HCT116 (cell line): ENCODE results near the gene CAMK1D. TPM values are rescaled to one million over a fixed set of nuclear protein-coding genes. Genes with fewer than 3 reads are reported as not detected.

Experiments
- ATAC-seq: fragments of 200-7000 bp; cut with Tn5 transposase; 2 replicates; pipeline ENCODE4 v1.9.1; 2020; ENCODE audit warnings: mild to moderate bottlenecking, moderate library complexity
- BruUV-seq: library from RNA; stranded (reverse); fragments of 400-500 nt; replicated peaks from 2 replicates; lab custom pipeline; 2021; lab: Mats Ljungman, UMichigan
- CTCF ChIA-PET: fragments of 300-600 bp; sonication (Branson Sonifier 250); formaldehyde crosslinking; loops from one replicate; lab custom pipeline; 2021; ENCODE audit warnings: antibody characterized with exemption; lab: Charles Lee
- POLR2A ChIA-PET: fragments of 300-600, 350-600 bp; sonication (Branson Sonifier 250); formaldehyde crosslinking; loops from one replicate; lab custom pipeline; 2021; ENCODE audit warnings: antibody characterized with exemption; lab: Charles Lee
- RAD21 ChIA-PET, 2 experiments: fragments of 300-600 bp; sonication (Branson Sonifier 250); formaldehyde crosslinking; loops; one replicate each; lab custom pipeline; 2023; ENCODE audit warnings: low total read pairs in 2 of 2; ENCODE audit not compliant: uncharacterized antibody in 2 of 2, unreplicated experiment in 2 of 2, low non-redundant PET in 1 of 2; lab: Charles Lee
- DNase-seq: peaks from one replicate; pipeline ENCODE4 v3.0.0-alpha.2; 2010; ENCODE audit warnings: low read depth, low spot score
- H2AFZ ChIP-seq: fragments of 200-600 bp; shearing (Covaris generic), sonication (generic); 2 replicates; pipeline ENCODE4 v1.6.1; 2017; ENCODE audit warnings: low read depth, mixed run types, mixed read lengths, antibody characterized with exemption, low read length; ENCODE audit not compliant: poor library complexity, severe bottlenecking
- H3K27ac ChIP-seq: 2 replicates; pipeline ENCODE4 v1.5.1; 2012; ENCODE audit warnings: low read depth, low read length
- H3K27me3 ChIP-seq: fragments of 200-600 bp; sonication (generic); 2 replicates; pipeline ENCODE4 v1.6.1; 2016; ENCODE audit warnings: mixed run types, low read length, mixed read lengths; ENCODE audit not compliant: insufficient read depth
- H3K36me3 ChIP-seq, 2 experiments: fragments of 200-500 bp in 1 of 2; fragments of 200-600 bp in 1 of 2; sonication (Bioruptor generic) in 1 of 2; sonication (generic) in 1 of 2; 2 replicates each; pipeline versions ENCODE4 v1.5.1 to v1.6.1; 2014 to 2016; ENCODE audit warnings: low read length in 2 of 2, inconsistent platforms in 1 of 2, mixed read lengths in 1 of 2, mixed run types in 1 of 2; ENCODE audit not compliant: insufficient read depth in 2 of 2, control insufficient read depth in 1 of 2
- H3K4me1 ChIP-seq, 2 experiments: fragments of 200-600 bp in 1 of 2; sonication (generic) in 1 of 2; 2 replicates each; pipeline versions ENCODE4 v1.5.1 to v1.6.1; 2012 to 2017; ENCODE audit warnings: low read length in 2 of 2, inconsistent platforms in 1 of 2, mild to moderate bottlenecking in 1 of 2, mixed read lengths in 1 of 2, mixed run types in 1 of 2, moderate library complexity in 1 of 2; ENCODE audit not compliant: insufficient read depth in 2 of 2, control insufficient read depth in 1 of 2
- H3K4me2 ChIP-seq: fragments of 200-600 bp; sonication (generic); 2 replicates; pipeline ENCODE4 v1.6.1; 2017; ENCODE audit warnings: mixed run types, low read length, mixed read lengths
- H3K4me3 ChIP-seq, 2 experiments: fragments of 200-600 bp in 1 of 2; sonication (generic) in 1 of 2; replicated peaks in 1 of 2; 2 replicates each; pipeline ENCODE4 v1.5.1; 2011 to 2016; ENCODE audit warnings: low read length in 2 of 2, control low read depth in 1 of 2, low read depth in 1 of 2, mild to moderate bottlenecking in 1 of 2, mixed read lengths in 1 of 2, mixed run types in 1 of 2
- H3K79me2 ChIP-seq: fragments of 200-600 bp; sonication (generic); 2 replicates; pipeline ENCODE4 v1.6.1; 2017; ENCODE audit warnings: mild to moderate bottlenecking, mixed run types, low read length, moderate library complexity, mixed read lengths; ENCODE audit not compliant: insufficient read depth
- H3K9ac ChIP-seq: fragments of 200-600 bp; sonication (generic); 2 replicates; pipeline ENCODE4 v1.6.1; 2016; ENCODE audit warnings: low read length, mixed read lengths
- H3K9me2 ChIP-seq: fragments of 200-600 bp; sonication (generic), shearing (Covaris generic); 2 replicates; pipeline ENCODE4 v1.6.1; 2017; ENCODE audit warnings: mixed run types, mild to moderate bottlenecking, moderate library complexity; ENCODE audit not compliant: insufficient read depth
- H3K9me3 ChIP-seq, 2 experiments: fragments of 200-500 bp in 1 of 2; fragments of 200-600 bp in 1 of 2; sonication (Bioruptor generic) in 1 of 2; sonication (generic) in 1 of 2; 2 replicates each; pipeline ENCODE4 v1.6.1; 2014 to 2017; ENCODE audit warnings: low read length in 2 of 2, mixed read lengths in 2 of 2, inconsistent platforms in 1 of 2, low read depth in 1 of 2, mild to moderate bottlenecking in 1 of 2, mixed run types in 1 of 2, moderate library complexity in 1 of 2; ENCODE audit not compliant: control insufficient read depth in 1 of 2, insufficient read depth in 1 of 2
- H4K20me1 ChIP-seq: fragments of 200-600 bp; sonication (generic), shearing (Covaris generic); 2 replicates; pipeline ENCODE4 v1.6.1; 2017; ENCODE audit warnings: mixed run types, mild to moderate bottlenecking, moderate library complexity; ENCODE audit not compliant: insufficient read depth
- ATF3 ChIP-seq: IDR thresholded peaks from 2 replicates; pipeline ENCODE4 v1.6.1; 2012
- EGR1 ChIP-seq: IDR thresholded peaks from 2 replicates; pipeline ENCODE4 v1.6.1; 2012; ENCODE audit warnings: low read depth
- EZH2phosphoT487 ChIP-seq: fragments of 200-600 bp; IDR thresholded peaks from 2 replicates; pipeline ENCODE4 v1.6.1; 2018; ENCODE audit warnings: antibody characterized with exemption, borderline replicate concordance
- FOSL1 ChIP-seq: IDR thresholded peaks from 2 replicates; pipeline ENCODE4 v1.6.1; 2012; ENCODE audit warnings: low read depth
- JUND ChIP-seq: IDR thresholded peaks from 2 replicates; pipeline ENCODE4 v1.6.1; 2012
- POLR2AphosphoS5 ChIP-seq: IDR thresholded peaks from 2 replicates; pipeline ENCODE4 v1.6.1; 2011; ENCODE audit warnings: mild to moderate bottlenecking, low read depth, low read length, moderate library complexity
- SRF ChIP-seq: IDR thresholded peaks from 2 replicates; pipeline ENCODE4 v1.6.1; 2012; ENCODE audit warnings: low read depth
- ZFX ChIP-seq: fragments of 450-650 bp; IDR thresholded peaks from 2 replicates; pipeline ENCODE4 v1.6.1; 2017
- ZNF274 ChIP-seq: fragments of 200-500 bp; sonication (Bioruptor generic); IDR thresholded peaks from 2 replicates; pipeline ENCODE4 v1.6.1; 2014; ENCODE audit warnings: mild to moderate bottlenecking, low read depth, low read length, inconsistent platforms
- intact Hi-C: fragments of 100-400 bp; cut with micrococcal nuclease; formaldehyde crosslinking; loops from 2 replicates; pipeline ENCODE4 v1.10.0; 2022
- total RNA-seq: library from RNA; stranded (reverse); gene quantifications from one replicate; pipeline ENCODE4 v1.2.1, GENCODE V29; 2021; ENCODE audit not compliant: unreplicated experiment
- TF ChIP-seq, protein P1 (sequence below): IDR thresholded peaks from 2 replicates; pipeline ENCODE4 v1.6.1; 2012; ENCODE audit warnings: low read depth
- TF ChIP-seq, protein P2 (sequence below): IDR thresholded peaks from 2 replicates; pipeline ENCODE4 v1.6.1; 2011; ENCODE audit warnings: mild to moderate bottlenecking, low read length, moderate library complexity; ENCODE audit not compliant: insufficient replicate concordance; ENCODE audit errors: extremely low read depth

Gene CAMK1D
- total RNA-seq, 1 experiment from 2014 or later: 9.6 TPM

DNA sequence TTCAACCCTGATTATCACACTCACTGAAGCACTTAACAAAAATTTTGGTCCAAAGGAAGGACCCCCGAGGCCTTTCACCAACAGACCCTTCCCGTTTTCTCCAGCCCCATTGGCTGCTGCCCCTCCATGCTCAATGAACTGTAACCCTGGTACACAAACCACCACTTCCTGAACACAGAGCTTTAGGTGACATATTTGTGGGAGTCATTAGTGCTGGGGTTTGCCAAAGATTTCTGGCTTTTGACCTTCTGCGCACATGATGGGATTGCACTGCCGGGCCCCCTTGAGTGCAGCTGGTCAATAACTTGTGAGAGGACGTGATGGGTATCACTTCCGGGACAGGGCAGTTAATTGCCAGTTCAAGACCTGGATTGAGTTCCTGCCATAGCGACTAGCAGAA lies 9.0 kb upstream of the CAMK1D start:
- intact Hi-C loops: loop anchor here (10.0 kb wide), 1 partner anchor 66 kb away; no protein-coding TSS in a partner anchor
- BruUV-seq: no TSS peak
- TF ChIP-seq JUND: no peak
- no peak for TF ChIP-seq ATF3
- TF ChIP-seq, protein P1, sequence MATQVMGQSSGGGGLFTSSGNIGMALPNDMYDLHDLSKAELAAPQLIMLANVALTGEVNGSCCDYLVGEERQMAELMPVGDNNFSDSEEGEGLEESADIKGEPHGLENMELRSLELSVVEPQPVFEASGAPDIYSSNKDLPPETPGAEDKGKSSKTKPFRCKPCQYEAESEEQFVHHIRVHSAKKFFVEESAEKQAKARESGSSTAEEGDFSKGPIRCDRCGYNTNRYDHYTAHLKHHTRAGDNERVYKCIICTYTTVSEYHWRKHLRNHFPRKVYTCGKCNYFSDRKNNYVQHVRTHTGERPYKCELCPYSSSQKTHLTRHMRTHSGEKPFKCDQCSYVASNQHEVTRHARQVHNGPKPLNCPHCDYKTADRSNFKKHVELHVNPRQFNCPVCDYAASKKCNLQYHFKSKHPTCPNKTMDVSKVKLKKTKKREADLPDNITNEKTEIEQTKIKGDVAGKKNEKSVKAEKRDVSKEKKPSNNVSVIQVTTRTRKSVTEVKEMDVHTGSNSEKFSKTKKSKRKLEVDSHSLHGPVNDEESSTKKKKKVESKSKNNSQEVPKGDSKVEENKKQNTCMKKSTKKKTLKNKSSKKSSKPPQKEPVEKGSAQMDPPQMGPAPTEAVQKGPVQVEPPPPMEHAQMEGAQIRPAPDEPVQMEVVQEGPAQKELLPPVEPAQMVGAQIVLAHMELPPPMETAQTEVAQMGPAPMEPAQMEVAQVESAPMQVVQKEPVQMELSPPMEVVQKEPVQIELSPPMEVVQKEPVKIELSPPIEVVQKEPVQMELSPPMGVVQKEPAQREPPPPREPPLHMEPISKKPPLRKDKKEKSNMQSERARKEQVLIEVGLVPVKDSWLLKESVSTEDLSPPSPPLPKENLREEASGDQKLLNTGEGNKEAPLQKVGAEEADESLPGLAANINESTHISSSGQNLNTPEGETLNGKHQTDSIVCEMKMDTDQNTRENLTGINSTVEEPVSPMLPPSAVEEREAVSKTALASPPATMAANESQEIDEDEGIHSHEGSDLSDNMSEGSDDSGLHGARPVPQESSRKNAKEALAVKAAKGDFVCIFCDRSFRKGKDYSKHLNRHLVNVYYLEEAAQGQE: no peak
- no peak for TF ChIP-seq EGR1
- no peak for TF ChIP-seq ZNF274
- no peak for TF ChIP-seq ZFX
- TF ChIP-seq POLR2AphosphoS5: no peak
- no peak for TF ChIP-seq EZH2phosphoT487
- TF ChIP-seq, protein P2, sequence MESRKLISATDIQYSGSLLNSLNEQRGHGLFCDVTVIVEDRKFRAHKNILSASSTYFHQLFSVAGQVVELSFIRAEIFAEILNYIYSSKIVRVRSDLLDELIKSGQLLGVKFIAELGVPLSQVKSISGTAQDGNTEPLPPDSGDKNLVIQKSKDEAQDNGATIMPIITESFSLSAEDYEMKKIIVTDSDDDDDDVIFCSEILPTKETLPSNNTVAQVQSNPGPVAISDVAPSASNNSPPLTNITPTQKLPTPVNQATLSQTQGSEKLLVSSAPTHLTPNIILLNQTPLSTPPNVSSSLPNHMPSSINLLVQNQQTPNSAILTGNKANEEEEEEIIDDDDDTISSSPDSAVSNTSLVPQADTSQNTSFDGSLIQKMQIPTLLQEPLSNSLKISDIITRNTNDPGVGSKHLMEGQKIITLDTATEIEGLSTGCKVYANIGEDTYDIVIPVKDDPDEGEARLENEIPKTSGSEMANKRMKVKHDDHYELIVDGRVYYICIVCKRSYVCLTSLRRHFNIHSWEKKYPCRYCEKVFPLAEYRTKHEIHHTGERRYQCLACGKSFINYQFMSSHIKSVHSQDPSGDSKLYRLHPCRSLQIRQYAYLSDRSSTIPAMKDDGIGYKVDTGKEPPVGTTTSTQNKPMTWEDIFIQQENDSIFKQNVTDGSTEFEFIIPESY: no peak
- no peak for TF ChIP-seq SRF
- TF ChIP-seq FOSL1: no peak
- no peaks in the 10 kb centered on the region for H3K79me2 ChIP-seq
- H3K4me2 ChIP-seq: no peak overlapping the region
- no peak overlapping the region for H3K9ac ChIP-seq
- no peaks in the 10 kb centered on the region for H3K36me3 ChIP-seq
- no peak overlapping the region for H3K27ac ChIP-seq
- no peaks in the 10 kb centered on the region for H3K27me3 ChIP-seq
- ATAC-seq: no peak
- H3K4me1 ChIP-seq: no peaks in the 10 kb centered on the region
- RAD21 ChIA-PET: no interaction called here
- no peaks in the 10 kb centered on the region for H3K9me2 ChIP-seq
- no peak overlapping the region for H3K4me3 ChIP-seq
- CTCF ChIA-PET: no interaction called here
- DNase-seq: no peak
- POLR2A ChIA-PET: no interaction called here
- no peaks in the 10 kb centered on the region for H4K20me1 ChIP-seq
- no peaks in the 10 kb centered on the region for H3K9me3 ChIP-seq
- no peak overlapping the region for H2AFZ ChIP-seq
